Measurements from ENCODE around the gene PIK3CG.
"Not testable (repeated sequence)": the region's sequence is repeated elsewhere in the genome, so short reads cannot be mapped to it uniquely, and the experiment has no call there.

The PIK3CG gene

GRCh38 chr7:106952001-106952657 lies 87.0 kb downstream of the PIK3CG start:
- Histone ChIP-seq H3K4me2 (ENCODE audit: low read length) (no peak overlapping the region), H3K79me2 (ENCODE audit: low read length) (no peaks in the 10 kb centered on the region), H3K36me3 (replicated peaks; ENCODE audit: low read depth, low read length) (no peaks in the 10 kb centered on the region), H2AFZ (ENCODE audit: low read depth, low read length) (no peak overlapping the region), H3K9me3 (ENCODE audit: insufficient read depth, low read length) (no peaks in the 10 kb centered on the region), H3K4me1 (ENCODE audit: low read length) (peaks cover 4% of the 10 kb centered on the region), H3K4me3 (ENCODE audit: low read length) (no peak overlapping the region), H4K20me1 (ENCODE audit: insufficient read depth, low read length) (no peaks in the 10 kb centered on the region), H3K9ac (ENCODE audit: low read length) (no peak overlapping the region), H3K27ac (ENCODE audit: low read length) (no peak overlapping the region), H3K27me3 (ENCODE audit: low read depth, low read length) (no peaks in the 10 kb centered on the region)
- TF ChIP-seq EZH2phosphoT487 (IDR thresholded peaks at IDR 0.05; ENCODE audit: low read depth): no peak
- TF ChIP-seq, protein P1, sequence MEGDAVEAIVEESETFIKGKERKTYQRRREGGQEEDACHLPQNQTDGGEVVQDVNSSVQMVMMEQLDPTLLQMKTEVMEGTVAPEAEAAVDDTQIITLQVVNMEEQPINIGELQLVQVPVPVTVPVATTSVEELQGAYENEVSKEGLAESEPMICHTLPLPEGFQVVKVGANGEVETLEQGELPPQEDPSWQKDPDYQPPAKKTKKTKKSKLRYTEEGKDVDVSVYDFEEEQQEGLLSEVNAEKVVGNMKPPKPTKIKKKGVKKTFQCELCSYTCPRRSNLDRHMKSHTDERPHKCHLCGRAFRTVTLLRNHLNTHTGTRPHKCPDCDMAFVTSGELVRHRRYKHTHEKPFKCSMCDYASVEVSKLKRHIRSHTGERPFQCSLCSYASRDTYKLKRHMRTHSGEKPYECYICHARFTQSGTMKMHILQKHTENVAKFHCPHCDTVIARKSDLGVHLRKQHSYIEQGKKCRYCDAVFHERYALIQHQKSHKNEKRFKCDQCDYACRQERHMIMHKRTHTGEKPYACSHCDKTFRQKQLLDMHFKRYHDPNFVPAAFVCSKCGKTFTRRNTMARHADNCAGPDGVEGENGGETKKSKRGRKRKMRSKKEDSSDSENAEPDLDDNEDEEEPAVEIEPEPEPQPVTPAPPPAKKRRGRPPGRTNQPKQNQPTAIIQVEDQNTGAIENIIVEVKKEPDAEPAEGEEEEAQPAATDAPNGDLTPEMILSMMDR (IDR thresholded peaks at IDR 0.05; ENCODE audit: low read depth, low read length): no peak

DNA sequence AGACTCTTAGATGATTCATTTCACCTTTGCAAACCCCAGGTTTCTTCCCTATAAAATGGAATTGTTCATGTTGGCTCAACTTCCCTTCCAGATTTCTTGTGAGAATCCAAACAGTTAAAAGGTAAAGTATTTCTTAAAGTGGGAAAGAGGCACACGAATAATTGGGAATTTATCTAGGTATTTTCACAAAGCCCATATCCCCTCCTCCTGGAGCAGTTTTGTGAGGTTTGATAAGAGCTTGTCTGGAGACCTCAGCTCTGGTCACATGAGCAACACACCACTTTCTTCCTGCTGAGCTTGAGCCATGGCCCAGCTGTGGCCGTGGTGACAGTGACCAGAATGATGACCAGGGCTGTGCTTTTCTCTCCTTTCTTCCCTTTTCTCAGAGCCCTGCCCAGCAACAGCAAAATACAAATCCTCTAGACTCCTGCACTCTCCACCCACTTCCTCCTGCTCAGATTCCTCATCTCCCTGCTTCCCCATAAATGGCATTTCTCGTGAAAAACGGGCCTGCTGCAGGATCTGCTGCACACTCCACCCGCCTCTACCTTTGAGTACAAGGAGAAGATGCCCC lies 87.7 kb downstream of the PIK3CG start:
- Histone ChIP-seq H3K27ac (ENCODE audit: low read length) (no peak overlapping the region), H3K36me3 (replicated peaks; ENCODE audit: low read depth, low read length) (no peaks in the 10 kb centered on the region), H4K20me1 (ENCODE audit: insufficient read depth, low read length) (no peaks in the 10 kb centered on the region), H3K4me1 (ENCODE audit: low read length) (no peaks in the 10 kb centered on the region), H2AFZ (ENCODE audit: low read depth, low read length) (no peak overlapping the region), H3K9ac (ENCODE audit: low read length) (no peak overlapping the region), H3K27me3 (ENCODE audit: low read depth, low read length) (no peaks in the 10 kb centered on the region), H3K4me2 (ENCODE audit: low read length) (no peak overlapping the region), H3K4me3 (ENCODE audit: low read length) (no peak overlapping the region), H3K9me3 (ENCODE audit: insufficient read depth, low read length) (no peaks in the 10 kb centered on the region), H3K79me2 (ENCODE audit: low read length) (no peaks in the 10 kb centered on the region)
- TF ChIP-seq, protein P1 (IDR thresholded peaks at IDR 0.05; ENCODE audit: low read depth, low read length): no peak
- no peak for TF ChIP-seq EZH2phosphoT487 (IDR thresholded peaks at IDR 0.05; ENCODE audit: low read depth)

DNA sequence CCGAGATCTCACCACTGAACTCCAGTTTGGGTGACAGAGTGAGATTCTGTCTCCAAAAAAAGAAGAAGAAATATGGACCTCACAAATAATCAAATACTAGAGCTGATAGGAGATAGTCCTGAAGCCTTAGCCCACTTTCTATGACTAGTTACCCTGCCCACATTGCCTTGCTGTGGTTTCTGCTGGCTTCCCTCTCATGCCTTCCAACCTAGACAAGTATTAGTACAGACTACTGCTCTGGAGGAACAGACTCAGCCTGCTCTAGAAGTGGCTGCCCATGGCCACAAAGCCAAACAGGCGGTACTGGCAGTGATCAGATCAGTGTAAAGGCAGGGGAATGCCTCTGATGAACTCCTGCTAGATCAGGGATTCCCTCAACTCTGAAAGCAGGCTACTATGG lies 89.8 kb downstream of the PIK3CG start:
- Histone ChIP-seq H3K9ac (ENCODE audit: low read length) (no peak overlapping the region), H3K79me2 (ENCODE audit: low read length) (no peaks in the 10 kb centered on the region), H3K4me1 (ENCODE audit: low read length) (no peaks in the 10 kb centered on the region), H3K27ac (ENCODE audit: low read length) (no peak overlapping the region), H3K27me3 (ENCODE audit: low read depth, low read length) (no peaks in the 10 kb centered on the region), H3K36me3 (replicated peaks; ENCODE audit: low read depth, low read length) (no peaks in the 10 kb centered on the region), H3K4me2 (ENCODE audit: low read length) (no peak overlapping the region), H2AFZ (ENCODE audit: low read depth, low read length) (no peak overlapping the region), H3K4me3 (ENCODE audit: low read length) (no peak overlapping the region), H4K20me1 (ENCODE audit: insufficient read depth, low read length) (no peaks in the 10 kb centered on the region), H3K9me3 (ENCODE audit: insufficient read depth, low read length) (no peaks in the 10 kb centered on the region)
- no peak for TF ChIP-seq EZH2phosphoT487 (IDR thresholded peaks at IDR 0.05; ENCODE audit: low read depth)
- TF ChIP-seq, protein P1 (IDR thresholded peaks at IDR 0.05; ENCODE audit: low read depth, low read length): no peak

- H2AFZ ChIP-seq (ENCODE audit: low read depth, low read length); H3K36me3 ChIP-seq (replicated peaks; ENCODE audit: low read depth, low read length); H3K9me3 ChIP-seq (ENCODE audit: insufficient read depth, low read length): not testable (repeated sequence)
Observed at GRCh38 chr7:106955857-106956256, 90.8 kb downstream of the PIK3CG start.

More at GRCh38 chr7:106955857-106956256, 90.8 kb downstream of the PIK3CG start:
- not testable (repeated sequence) for H3K79me2 ChIP-seq (ENCODE audit: low read length); H3K4me1 ChIP-seq (ENCODE audit: low read length); H3K27ac ChIP-seq (ENCODE audit: low read length); H3K9ac ChIP-seq (ENCODE audit: low read length); H3K4me3 ChIP-seq (ENCODE audit: low read length); H4K20me1 ChIP-seq (ENCODE audit: insufficient read depth, low read length); H3K27me3 ChIP-seq (ENCODE audit: low read depth, low read length); H3K4me2 ChIP-seq (ENCODE audit: low read length)
